B cell (primary cell): ENCODE measurements around the gene KLRC2. TPM values are rescaled to one million over a fixed set of nuclear protein-coding genes. Genes with fewer than 3 reads are reported as not detected.

Experiments used
- ATAC-seq: fragments of 200-7000 bp; cut with Tn5 transposase; one replicate; pipeline ENCODE4 v1.10.0; 2021; ENCODE audit warnings: low read depth, mild to moderate bottlenecking, moderate number of reproducible peaks, moderate library complexity
- CTCF ChIA-PET: fragments of 350-600 bp; sonication (Branson Sonifier 250); formaldehyde crosslinking; loops from one replicate; lab custom pipeline; 2021; ENCODE audit warnings: antibody characterized with exemption, inconsistent platforms; lab: Charles Lee
- POLR2A ChIA-PET: fragments of 350-600 bp; sonication (Branson Sonifier 250); formaldehyde crosslinking; loops from one replicate; lab custom pipeline; 2021; ENCODE audit warnings: antibody characterized with exemption; lab: Charles Lee
- DNase-seq: peaks from one replicate; pipeline ENCODE4 v3.0.0; 2013
- H2AFZ ChIP-seq: 2 replicates; pipeline ENCODE4 v1.6.1; 2012; ENCODE audit warnings: mild to moderate bottlenecking, low read depth, low read length; ENCODE audit not compliant: insufficient read depth, poor library complexity, severe bottlenecking
- H3K27ac ChIP-seq, 2 donors: 1 replicate in 1 of 2; 2 replicates in 1 of 2; pipeline ENCODE4 v1.5.1; 2012 to 2013; ENCODE audit warnings: low read length in 2 of 2, mild to moderate bottlenecking in 2 of 2, moderate library complexity in 1 of 2
- H3K27me3 ChIP-seq, 4 experiments: fragments of 200-600 bp in 1 of 4; sonication (generic) in 1 of 4; replicated peaks in 1 of 4; 1 replicate in 2 of 4; 2 replicates in 2 of 4; pipeline versions ENCODE4 v1.6.1 to v1.7.0; 2013 to 2016; ENCODE audit warnings: low read length in 3 of 4, mild to moderate bottlenecking in 2 of 4, mixed read lengths in 1 of 4, moderate library complexity in 1 of 4; ENCODE audit not compliant: insufficient read depth in 4 of 4, control insufficient read depth in 3 of 4; ENCODE audit errors: control extremely low read depth in 1 of 4
- H3K36me3 ChIP-seq, 2 experiments: replicated peaks in 1 of 2; 1 replicate in 1 of 2; 2 replicates in 1 of 2; pipeline versions ENCODE4 v1.6.1 to v1.7.1; 2013; ENCODE audit warnings: low read length in 1 of 2; ENCODE audit not compliant: insufficient read depth in 2 of 2, control insufficient read depth in 1 of 2; ENCODE audit errors: control extremely low read depth in 1 of 2, extremely low read depth in 1 of 2
- H3K4me1 ChIP-seq, 2 donors: fragments of 200-600 bp in 1 of 2; sonication (generic) in 1 of 2; 1 replicate in 1 of 2; 2 replicates in 1 of 2; pipeline versions ENCODE4 v1.5.1 to v1.6.1; 2013 to 2017; ENCODE audit warnings: low read length in 2 of 2; ENCODE audit not compliant: control insufficient read depth in 2 of 2, insufficient read depth in 2 of 2
- H3K4me2 ChIP-seq: replicated peaks from 2 replicates; pipeline ENCODE3; 2012; ENCODE audit warnings: mild to moderate bottlenecking, low read depth, low read length; ENCODE audit not compliant: poor library complexity, severe bottlenecking
- H3K4me3 ChIP-seq, 5 experiments: fragments of 200-600 bp in 1 of 5; sonication (generic) in 1 of 5; 1 replicate in 3 of 5; 2 replicates in 2 of 5; pipeline versions ENCODE4 v1.5.1 to v1.7.0; 2011 to 2016; ENCODE audit warnings: low read length in 4 of 5, mild to moderate bottlenecking in 4 of 5, low read depth in 2 of 5, control low read depth in 1 of 5, moderate library complexity in 1 of 5; ENCODE audit not compliant: insufficient read depth in 1 of 5; ENCODE audit errors: control extremely low read depth in 1 of 5, extremely low read depth in 1 of 5
- H3K79me2 ChIP-seq: fragments of 200-600 bp; sonication (generic); one replicate; pipeline ENCODE4 v1.6.0; 2016; ENCODE audit warnings: low read length; ENCODE audit not compliant: control insufficient read depth, insufficient read depth
- H3K9ac ChIP-seq: fragments of 200-600 bp; sonication (generic); 2 replicates; pipeline ENCODE4 v1.6.1; 2017; ENCODE audit warnings: mild to moderate bottlenecking, low read length, moderate library complexity
- H3K9me3 ChIP-seq, 3 donors: one replicate each; pipeline versions ENCODE4 v1.6.1 to v1.7.1; 2013; ENCODE audit warnings: low read length in 2 of 3; ENCODE audit not compliant: control insufficient read depth in 2 of 3, insufficient read depth in 1 of 3; ENCODE audit errors: control extremely low read depth in 1 of 3
- H4K20me1 ChIP-seq: 2 replicates; pipeline ENCODE4 v1.6.0; 2012; ENCODE audit warnings: mild to moderate bottlenecking, low read length; ENCODE audit not compliant: insufficient read depth, control insufficient read depth, poor library complexity, severe bottlenecking
- H3K27ac Mint-ChIP-seq: one replicate; pipeline ENCODE4 v1.8.0; 2021; ENCODE audit warnings: mixed read lengths
- H3K27me3 Mint-ChIP-seq: one replicate; pipeline ENCODE4 v1.8.0; 2021; ENCODE audit warnings: mixed read lengths
- H3K4me1 Mint-ChIP-seq: one replicate; pipeline ENCODE4 v1.8.0; 2021; ENCODE audit warnings: mixed read lengths
- H3K4me3 Mint-ChIP-seq: one replicate; pipeline ENCODE4 v1.8.0; 2021; ENCODE audit warnings: mixed read lengths
- H3K9me3 Mint-ChIP-seq: one replicate; pipeline ENCODE4 v1.8.0; 2022; ENCODE audit warnings: mixed read lengths; ENCODE audit not compliant: insufficient read depth
- EZH2 ChIP-seq: IDR thresholded peaks from 2 replicates; pipeline ENCODE4 v1.6.1; 2012; ENCODE audit warnings: borderline replicate concordance, low read depth, mild to moderate bottlenecking, moderate library complexity, low read length; ENCODE audit not compliant: insufficient read depth, poor library complexity, severe bottlenecking
- WGBS: methylation state at CpG from one replicate; pipeline ENCODE4 v1.1.5; 2013; ENCODE audit warnings: missing lambda C conversion rate; ENCODE audit not compliant: insufficient coverage; 5-methylcytosine and 5-hydroxymethylcytosine counted together
- intact Hi-C: fragments of 100-400 bp; cut with micrococcal nuclease; formaldehyde crosslinking; loops from one replicate; pipeline ENCODE4 v1.10.0; 2022
- polyA plus RNA-seq: library from polyadenylated mRNA; depleted of rRNA; stranded (reverse); fragments of >200 nt; gene quantifications from 2 replicates; pipeline ENCODE4 v1.2.3, GENCODE V29; 2012
- total RNA-seq, 2 donors: library from RNA; stranded (reverse); fragments of 120-200 nt in 1 of 2; gene quantifications; 1 replicate in 1 of 2; 2 replicates in 1 of 2; pipeline versions ENCODE4 v1.2.3 to v1.2.4, GENCODE V29; 2013 to 2022
- TF ChIP-seq, protein P1 (sequence below): fragments of 200-600 bp; IDR thresholded peaks from one replicate; pipeline ENCODE4 v1.8.0; 2022; ENCODE audit warnings: antibody characterized with exemption, mild to moderate bottlenecking

Gene KLRC2
- total and polyA plus RNA-seq, 2 donors (not counting 1 experiment from before 2014, with no cell fraction given) = 0.21 to 0.59 TPM

DNA sequence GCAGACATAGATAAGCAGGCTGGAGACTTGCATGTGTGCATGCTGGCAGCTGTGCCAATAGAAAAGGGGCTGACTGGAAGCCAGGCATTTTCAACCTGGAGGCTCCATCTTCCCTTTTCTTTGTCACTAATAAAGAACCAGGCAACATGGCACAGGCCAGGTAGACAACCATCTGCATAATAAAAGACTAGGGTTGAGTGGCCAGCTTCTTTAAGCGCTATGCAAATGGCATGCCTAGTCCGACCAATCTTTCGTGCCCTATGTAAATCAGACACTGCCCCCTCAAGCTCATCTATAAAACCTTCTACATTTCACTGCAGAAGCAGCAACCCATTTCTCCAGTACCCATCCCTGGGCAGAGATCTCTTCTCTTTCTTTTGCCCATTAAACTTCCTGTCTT lies 21.9 kb upstream of the KLRC2 start:
- no peaks in the 10 kb centered on the region for H3K36me3 ChIP-seq
- no peaks in the 10 kb centered on the region for H3K79me2 ChIP-seq
- no peak overlapping the region for H3K9ac ChIP-seq
- Mint-ChIP-seq H3K4me3 (no peak overlapping the region), H3K27me3 (peaks cover 5% of the 10 kb centered on the region), H3K9me3 (peaks cover 16% of the 10 kb centered on the region), H3K4me1 (no peaks in the 10 kb centered on the region), H3K27ac (no peak overlapping the region)
- POLR2A ChIA-PET = no interaction called here
- H3K4me1 ChIP-seq = no peaks in the 10 kb centered on the region
- 89% methylated on average over 3 of the region's 3 CpGs for WGBS
- TF ChIP-seq, protein P1, sequence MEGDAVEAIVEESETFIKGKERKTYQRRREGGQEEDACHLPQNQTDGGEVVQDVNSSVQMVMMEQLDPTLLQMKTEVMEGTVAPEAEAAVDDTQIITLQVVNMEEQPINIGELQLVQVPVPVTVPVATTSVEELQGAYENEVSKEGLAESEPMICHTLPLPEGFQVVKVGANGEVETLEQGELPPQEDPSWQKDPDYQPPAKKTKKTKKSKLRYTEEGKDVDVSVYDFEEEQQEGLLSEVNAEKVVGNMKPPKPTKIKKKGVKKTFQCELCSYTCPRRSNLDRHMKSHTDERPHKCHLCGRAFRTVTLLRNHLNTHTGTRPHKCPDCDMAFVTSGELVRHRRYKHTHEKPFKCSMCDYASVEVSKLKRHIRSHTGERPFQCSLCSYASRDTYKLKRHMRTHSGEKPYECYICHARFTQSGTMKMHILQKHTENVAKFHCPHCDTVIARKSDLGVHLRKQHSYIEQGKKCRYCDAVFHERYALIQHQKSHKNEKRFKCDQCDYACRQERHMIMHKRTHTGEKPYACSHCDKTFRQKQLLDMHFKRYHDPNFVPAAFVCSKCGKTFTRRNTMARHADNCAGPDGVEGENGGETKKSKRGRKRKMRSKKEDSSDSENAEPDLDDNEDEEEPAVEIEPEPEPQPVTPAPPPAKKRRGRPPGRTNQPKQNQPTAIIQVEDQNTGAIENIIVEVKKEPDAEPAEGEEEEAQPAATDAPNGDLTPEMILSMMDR = no peak
- no peak for TF ChIP-seq EZH2
- H3K27ac ChIP-seq = no peak overlapping the region
- no peak overlapping the region for H3K4me2 ChIP-seq
- H3K4me3 ChIP-seq = no peak overlapping the region
- DNase-seq (no peak), ATAC-seq (no peak)
- CTCF ChIA-PET = no interaction called here
- no peaks in the 10 kb centered on the region for H4K20me1 ChIP-seq
- no peaks in the 10 kb centered on the region for H3K27me3 ChIP-seq
- no peak overlapping the region for H2AFZ ChIP-seq
- intact Hi-C loops = no loop called here
- H3K9me3 ChIP-seq = peaks cover 4 to 18% (median 8%) of the 10 kb centered on the region in 3 donors

DNA sequence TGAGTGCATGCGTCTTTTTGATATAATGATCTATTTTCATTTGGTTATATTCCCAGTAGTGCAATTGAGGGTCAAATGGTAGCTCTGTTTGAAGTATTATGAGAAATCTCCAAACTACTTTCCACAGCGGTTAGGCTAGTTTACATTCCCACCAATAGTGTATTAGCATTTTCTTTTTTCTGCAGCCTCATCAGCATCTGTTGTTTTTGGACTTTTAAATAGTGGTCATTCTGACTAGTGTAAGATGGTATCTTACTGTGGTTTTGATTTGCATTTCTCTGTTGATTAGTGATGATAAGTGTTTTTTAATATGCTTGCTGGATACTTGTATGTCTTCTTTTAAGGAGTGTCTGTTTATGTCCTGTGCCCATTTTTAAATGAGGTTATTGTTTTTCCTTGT lies 21.0 kb upstream of the KLRC2 start:
- ChIA-PET POLR2A (no interaction called here), CTCF (no interaction called here)
- H3K27ac Mint-ChIP-seq = no peak overlapping the region
- no peak for DNase-seq
- no CpG with 5 or more reads among the region's 2 CpGs for WGBS
- no peak for TF ChIP-seq EZH2
- TF ChIP-seq, protein P1 = no peak
- H3K4me1 Mint-ChIP-seq = no peaks in the 10 kb centered on the region
- H3K27me3 Mint-ChIP-seq = peaks cover 2% of the 10 kb centered on the region
- H4K20me1 ChIP-seq = no peaks in the 10 kb centered on the region
- no peak overlapping the region for H3K9ac ChIP-seq
- H3K9me3 ChIP-seq = peaks cover 4 to 18% (median 8%) of the 10 kb centered on the region in 3 donors
- no peak for ATAC-seq
- no peaks in the 10 kb centered on the region for H3K4me1 ChIP-seq
- no peak overlapping the region for H3K4me2 ChIP-seq
- H3K27me3 ChIP-seq = no peaks in the 10 kb centered on the region
- no peak overlapping the region for H2AFZ ChIP-seq
- H3K9me3 Mint-ChIP-seq = peaks cover 16% of the 10 kb centered on the region
- H3K79me2 ChIP-seq = no peaks in the 10 kb centered on the region
- H3K36me3 ChIP-seq = no peaks in the 10 kb centered on the region
- H3K27ac ChIP-seq = no peak overlapping the region
- no peak overlapping the region for H3K4me3 ChIP-seq
- H3K4me3 Mint-ChIP-seq = no peak overlapping the region
- intact Hi-C loops = no loop called here
